SK-N-MC (cell line): ENCODE results near the gene ERLIN1.

Experiments used
- DNase-seq: peaks from one replicate; pipeline ENCODE4 v3.0.0-alpha.2; 2011; ENCODE audit warnings: low read depth, low spot score
- H3K27ac ChIP-seq: fragments of 200-600 bp; sonication (generic); 2 replicates; pipeline ENCODE4 v1.5.1; 2016; ENCODE audit warnings: mixed run types
- H3K36me3 ChIP-seq: fragments of 200-600 bp; sonication (generic); 2 replicates; pipeline ENCODE4 v1.6.1; 2017; ENCODE audit warnings: antibody characterized with exemption, low read length, mixed read lengths; ENCODE audit not compliant: insufficient read depth
- H3K4me3 ChIP-seq: fragments of 200-600 bp; sonication (generic); 2 replicates; pipeline ENCODE4 v1.5.1; 2016
- H3K9ac ChIP-seq: fragments of 200-600 bp; sonication (generic); 2 replicates; pipeline ENCODE4 v1.8.0; 2017; ENCODE audit warnings: mixed run types, mixed read lengths; ENCODE audit not compliant: insufficient read length
- H3K9me3 ChIP-seq: fragments of 200-600 bp; sonication (generic); 2 replicates; pipeline ENCODE4 v1.6.1; 2017; ENCODE audit warnings: low read depth, mild to moderate bottlenecking, antibody characterized with exemption, low read length, moderate library complexity, mixed read lengths
- EZH2 ChIP-seq: fragments of 200-600 bp; sonication (generic); IDR thresholded peaks from one replicate; pipeline ENCODE4 v1.6.1; 2017; ENCODE audit warnings: antibody characterized with exemption
- FOXP2 ChIP-seq: optimal IDR thresholded peaks from 2 replicates; pipeline ENCODE3; 2011; ENCODE audit warnings: mild to moderate bottlenecking, moderate library complexity; ENCODE audit not compliant: insufficient read depth; ENCODE audit errors: extremely low read length, control extremely low read depth
- POLR2AphosphoS5 ChIP-seq: IDR thresholded peaks from 2 replicates; pipeline ENCODE4 v1.6.1; 2012; ENCODE audit warnings: mild to moderate bottlenecking, low read depth, low read length, borderline replicate concordance

The ERLIN1 gene

GRCh38 chr10:100204370-100204769 is 18.5 kb upstream of the ERLIN1 start:
- TF ChIP-seq POLR2AphosphoS5 (no peak), FOXP2 (no peak)
- H3K9me3 ChIP-seq, result no peaks in the 10 kb centered on the region
- peaks cover 24% of the 10 kb centered on the region for H3K36me3 ChIP-seq

GRCh38 chr10:100201549-100201948 is 15.7 kb upstream of the ERLIN1 start:
- Histone ChIP-seq H3K36me3 (peaks cover 37% of the 10 kb centered on the region), H3K4me3 (no peak overlapping the region), H3K9me3 (no peaks in the 10 kb centered on the region), H3K27ac (no peak overlapping the region), H3K9ac (no peak overlapping the region)
- TF ChIP-seq POLR2AphosphoS5 (no peak), EZH2 (no peak), FOXP2 (no peak)
- no peak for DNase-seq

More at GRCh38 chr10:100204370-100204769, 18.5 kb upstream of the ERLIN1 start:
- DNase-seq, result no peak
- Histone ChIP-seq H3K9ac (no peak overlapping the region), H3K4me3 (no peak overlapping the region), H3K27ac (no peak overlapping the region)

GRCh38 chr10:100194711-100195110 is 8.9 kb upstream of the ERLIN1 start:
- H3K4me3 ChIP-seq, result no peak overlapping the region
- no peaks in the 10 kb centered on the region for H3K9me3 ChIP-seq
- no peak overlapping the region for H3K9ac ChIP-seq
- no peak for DNase-seq
- H3K27ac ChIP-seq, result no peak overlapping the region
- TF ChIP-seq EZH2 (no peak), FOXP2 (no peak), POLR2AphosphoS5 (no peak)
- H3K36me3 ChIP-seq, result peaks cover 39% of the 10 kb centered on the region

GRCh38 chr10:100192350-100192749 is 6.5 kb upstream of the ERLIN1 start:
- Histone ChIP-seq H3K27ac (no peak overlapping the region), H3K36me3 (peaks cover 41% of the 10 kb centered on the region), H3K9me3 (no peaks in the 10 kb centered on the region), H3K4me3 (no peak overlapping the region), H3K9ac (no peak overlapping the region)
- no peak for DNase-seq
- TF ChIP-seq POLR2AphosphoS5, result no peak
- TF ChIP-seq EZH2, result no peak
- TF ChIP-seq FOXP2, result no peak

GRCh38 chr10:100186253-100187212 is 704 bp upstream of the ERLIN1 start:
- Histone ChIP-seq H3K9ac (peak overlapping the region; percentile 92), H3K36me3 (peaks cover 27% of the 10 kb centered on the region), H3K9me3 (no peaks in the 10 kb centered on the region), H3K27ac (peak overlapping the region; percentile 85), H3K4me3 (peak overlapping the region; percentile 90)
- TF ChIP-seq EZH2 (no peak), FOXP2 (no peak), POLR2AphosphoS5 (no peak)
- peak; percentile 10 for DNase-seq

GRCh38 chr10:100184840-100185239 is 989 bp downstream of the ERLIN1 start:
- H3K9me3 ChIP-seq, result no peaks in the 10 kb centered on the region
- H3K27ac ChIP-seq, result no peak overlapping the region
- H3K36me3 ChIP-seq, result peaks cover 16% of the 10 kb centered on the region; the same call in 1 of the 2 replicates
- H3K4me3 ChIP-seq, result peak overlapping the region; percentile 90
- DNase-seq, result no peak
- peak overlapping the region; percentile 92 for H3K9ac ChIP-seq
- TF ChIP-seq POLR2AphosphoS5, result no peak
- TF ChIP-seq FOXP2, result no peak
- TF ChIP-seq EZH2, result no peak

GRCh38 chr10:100184426-100184825 is 1.4 kb downstream of the ERLIN1 start:
- Histone ChIP-seq H3K4me3 (peak overlapping the region; percentile 90), H3K9ac (peak overlapping the region; percentile 92), H3K36me3 (peaks cover 17% of the 10 kb centered on the region; the same call in 1 of the 2 replicates), H3K9me3 (no peaks in the 10 kb centered on the region), H3K27ac (no peak overlapping the region)
- TF ChIP-seq EZH2 (no peak), POLR2AphosphoS5 (no peak), FOXP2 (no peak)
- no peak for DNase-seq

- Histone ChIP-seq H3K36me3 (peaks cover 17% of the 10 kb centered on the region; the same call in 1 of the 2 replicates), H3K4me3 (peak overlapping the region; percentile 90), H3K9me3 (no peaks in the 10 kb centered on the region), H3K27ac (peak overlapping the region; percentile 78; the same call in 1 of the 2 replicates), H3K9ac (no peak overlapping the region)
- TF ChIP-seq EZH2 (no peak), POLR2AphosphoS5 (no peak), FOXP2 (no peak)
- no peak for DNase-seq
These were observed 2.3 kb downstream of the ERLIN1 start for GRCh38 chr10:100183481-100183880.
